GM12892 (cell line): ENCODE results near the gene MOK.

ENCODE experiments used
- POLR2A ChIP-seq: IDR thresholded peaks from 2 replicates; pipeline ENCODE4 v1.6.1; 2011; ENCODE audit warnings: low read depth, low read length, control low read depth
- POLR2AphosphoS5 ChIP-seq: IDR thresholded peaks from 2 replicates; pipeline ENCODE4 v1.6.1; 2011; ENCODE audit warnings: low read depth, low read length, control low read depth

- no peak for TF ChIP-seq POLR2A
- TF ChIP-seq POLR2AphosphoS5, result no peak
These were observed 82.9 kb downstream of the MOK start for GRCh38 chr14:102222009-102222575.
